Measurements from ENCODE around the gene TEAD2. TPM values are rescaled to one million over a fixed set of nuclear protein-coding genes. Genes with fewer than 3 reads are reported as not detected.

TEAD2 gene
- total RNA-seq, 1 experiment from 2014 or later: 106 TPM

GRCh38 chr19:49383599-49383998 lies 21.4 kb upstream of the TEAD2 start:
- Mint-ChIP-seq H3K27me3 (ENCODE audit: low read depth) (peaks cover 21% of the 10 kb centered on the region), H3K4me3 (no peak overlapping the region), H3K36me3 (peaks cover 2% of the 10 kb centered on the region; the same call in 1 of the 2 replicates), H3K4me1 (no peaks in the 10 kb centered on the region; the same call in 1 of the 2 replicates), H3K9me3 (peaks cover 18% of the 10 kb centered on the region), H3K27ac (no peak overlapping the region)
- CTCF ChIA-PET: interaction anchor here (1.4 kb wide), 1 partner anchor 92 kb away, joined by 4 read pairs; no protein-coding TSS in a partner anchor
- POLR2A ChIA-PET: no interaction called here
- no peak for ATAC-seq
- no peak for TF ChIP-seq RORB (CRISPR knock-in tag; IDR thresholded peaks at IDR 0.05)
- TF ChIP-seq FOXK1 (CRISPR knock-in tag; IDR thresholded peaks at IDR 0.05): no peak
- no peak for TF ChIP-seq MAX (CRISPR knock-in tag; IDR thresholded peaks at IDR 0.05)
- TF ChIP-seq, protein P1, sequence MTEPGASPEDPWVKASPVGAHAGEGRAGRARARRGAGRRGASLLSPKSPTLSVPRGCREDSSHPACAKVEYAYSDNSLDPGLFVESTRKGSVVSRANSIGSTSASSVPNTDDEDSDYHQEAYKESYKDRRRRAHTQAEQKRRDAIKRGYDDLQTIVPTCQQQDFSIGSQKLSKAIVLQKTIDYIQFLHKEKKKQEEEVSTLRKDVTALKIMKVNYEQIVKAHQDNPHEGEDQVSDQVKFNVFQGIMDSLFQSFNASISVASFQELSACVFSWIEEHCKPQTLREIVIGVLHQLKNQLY (CRISPR knock-in tag; IDR thresholded peaks at IDR 0.05): no peak
- no peak for TF ChIP-seq ERG (CRISPR knock-in tag; IDR thresholded peaks at IDR 0.05)
- no peak for TF ChIP-seq AR (CRISPR knock-in tag; IDR thresholded peaks at IDR 0.05)
- TF ChIP-seq ZNF232 (CRISPR knock-in tag; IDR thresholded peaks at IDR 0.05): no peak
- no peak for TF ChIP-seq ESRRA (CRISPR knock-in tag; IDR thresholded peaks at IDR 0.05; ENCODE audit: borderline replicate concordance)
- TF ChIP-seq SMAD3 (CRISPR knock-in tag; IDR thresholded peaks at IDR 0.05; ENCODE audit: borderline replicate concordance): no peak
- TF ChIP-seq TEAD1 (CRISPR knock-in tag; IDR thresholded peaks at IDR 0.05): no peak
- TF ChIP-seq PREB (CRISPR knock-in tag; IDR thresholded peaks at IDR 0.05; ENCODE audit: borderline replicate concordance): no peak
- no peak for TF ChIP-seq EMX1 (CRISPR knock-in tag; IDR thresholded peaks at IDR 0.05)
- no peak for TF ChIP-seq ETV6 (CRISPR knock-in tag; IDR thresholded peaks at IDR 0.05)
- no peak for TF ChIP-seq NR3C1 (CRISPR knock-in tag; conservative IDR thresholded peaks at IDR 0.05; ENCODE audit: low read depth)
- no peak for TF ChIP-seq ZNF263 (CRISPR knock-in tag; IDR thresholded peaks at IDR 0.05; ENCODE audit: low read depth)
- no peak for TF ChIP-seq ZNF532 (CRISPR knock-in tag; IDR thresholded peaks at IDR 0.05; ENCODE audit: borderline replicate concordance)
- TF ChIP-seq FOXP1 (CRISPR knock-in tag; IDR thresholded peaks at IDR 0.05; ENCODE audit: borderline replicate concordance): no peak
- DNase-seq (ENCODE audit: low spot score): no peak

Measured in WTC11 (cell line).